ENCODE measurements around the gene CHST11. TPM values are rescaled to one million over a fixed set of nuclear protein-coding genes. Genes with fewer than 3 reads are reported as not detected.

CHST11 gene
- total RNA-seq, 1 experiment from 2014 or later, result 1.1 TPM

DNA sequence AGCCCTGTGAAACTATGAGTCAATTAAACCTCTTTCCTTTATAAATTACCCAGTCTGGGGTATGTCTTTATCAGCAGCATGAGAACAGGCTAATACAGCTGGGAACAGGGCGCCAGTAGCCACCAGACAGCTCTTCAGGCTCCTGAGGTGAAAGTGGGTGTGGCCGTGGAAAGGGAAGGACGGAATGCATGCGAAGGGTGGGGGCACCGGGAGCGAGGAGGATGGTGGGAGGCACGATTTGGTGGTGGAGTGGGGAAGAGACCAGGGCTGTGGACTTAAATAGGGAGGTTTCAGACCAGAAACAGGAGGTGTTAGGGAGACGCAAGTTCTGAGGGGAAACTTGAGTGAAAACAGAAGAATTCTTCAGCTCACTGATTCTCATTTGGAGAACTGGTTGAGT is 44.1 kb upstream of the CHST11 start:
- POLR2A ChIA-PET (ENCODE audit: low non-redundant PET), result no interaction called here
- CTCF ChIA-PET, result no interaction called here
- Histone ChIP-seq H3K27me3 (replicated peaks; ENCODE audit: insufficient read depth, low read depth, low read length, poor library complexity) (no peaks in the 10 kb centered on the region), H3K4me1 (ENCODE audit: insufficient read depth, low read length, poor library complexity, severe bottlenecking) (no peaks in the 10 kb centered on the region), H3K27ac (ENCODE audit: low read depth, low read length, poor library complexity, severe bottlenecking) (no peak overlapping the region), H3K9me3 (ENCODE audit: low read depth, low read length, poor library complexity, severe bottlenecking) (no peaks in the 10 kb centered on the region), H3K36me3 (ENCODE audit: insufficient read depth, low read length, poor library complexity, severe bottlenecking) (no peaks in the 10 kb centered on the region), H3K4me3 (ENCODE audit: low read depth, low read length, poor library complexity, severe bottlenecking) (no peak overlapping the region)
- no peak for TF ChIP-seq EZH2 (IDR thresholded peaks at IDR 0.05; ENCODE audit: borderline replicate concordance, low read depth, low read length, poor library complexity, severe bottlenecking)
- TF ChIP-seq, protein P1, sequence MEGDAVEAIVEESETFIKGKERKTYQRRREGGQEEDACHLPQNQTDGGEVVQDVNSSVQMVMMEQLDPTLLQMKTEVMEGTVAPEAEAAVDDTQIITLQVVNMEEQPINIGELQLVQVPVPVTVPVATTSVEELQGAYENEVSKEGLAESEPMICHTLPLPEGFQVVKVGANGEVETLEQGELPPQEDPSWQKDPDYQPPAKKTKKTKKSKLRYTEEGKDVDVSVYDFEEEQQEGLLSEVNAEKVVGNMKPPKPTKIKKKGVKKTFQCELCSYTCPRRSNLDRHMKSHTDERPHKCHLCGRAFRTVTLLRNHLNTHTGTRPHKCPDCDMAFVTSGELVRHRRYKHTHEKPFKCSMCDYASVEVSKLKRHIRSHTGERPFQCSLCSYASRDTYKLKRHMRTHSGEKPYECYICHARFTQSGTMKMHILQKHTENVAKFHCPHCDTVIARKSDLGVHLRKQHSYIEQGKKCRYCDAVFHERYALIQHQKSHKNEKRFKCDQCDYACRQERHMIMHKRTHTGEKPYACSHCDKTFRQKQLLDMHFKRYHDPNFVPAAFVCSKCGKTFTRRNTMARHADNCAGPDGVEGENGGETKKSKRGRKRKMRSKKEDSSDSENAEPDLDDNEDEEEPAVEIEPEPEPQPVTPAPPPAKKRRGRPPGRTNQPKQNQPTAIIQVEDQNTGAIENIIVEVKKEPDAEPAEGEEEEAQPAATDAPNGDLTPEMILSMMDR (conservative IDR thresholded peaks at IDR 0.05; ENCODE audit: low read depth, low read length), result no peak
- no peak for DNase-seq (ENCODE audit: low spot score)
- BruUV-seq (replicated peaks), result no TSS peak
- intact Hi-C loops (cut with micrococcal nuclease; ENCODE audit: unreplicated experiment), result no loop called here

DNA sequence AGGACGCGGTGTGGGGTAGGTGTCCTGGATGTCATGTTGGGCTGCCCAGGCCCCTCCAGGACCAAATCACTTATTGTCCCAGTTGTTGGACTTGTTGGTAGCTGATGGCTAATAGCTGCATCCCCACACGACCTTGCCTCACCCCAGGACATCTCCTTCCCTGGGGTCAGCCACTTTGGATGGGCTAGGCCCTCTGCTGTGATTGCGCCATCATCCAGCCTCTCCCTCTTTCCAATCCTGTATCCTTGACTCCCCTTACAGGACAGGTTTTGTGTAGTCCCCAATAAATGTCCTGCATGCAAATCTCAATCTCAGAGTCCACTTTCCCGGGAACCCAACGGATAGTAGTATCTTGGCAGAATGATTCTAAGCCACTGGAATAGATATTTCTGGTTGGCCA is 43.4 kb upstream of the CHST11 start:
- no TSS peak for BruUV-seq (replicated peaks)
- Histone ChIP-seq H3K4me1 (ENCODE audit: insufficient read depth, low read length, poor library complexity, severe bottlenecking) (no peaks in the 10 kb centered on the region), H3K4me3 (ENCODE audit: low read depth, low read length, poor library complexity, severe bottlenecking) (no peak overlapping the region), H3K36me3 (ENCODE audit: insufficient read depth, low read length, poor library complexity, severe bottlenecking) (no peaks in the 10 kb centered on the region), H3K27me3 (replicated peaks; ENCODE audit: insufficient read depth, low read depth, low read length, poor library complexity) (no peaks in the 10 kb centered on the region), H3K27ac (ENCODE audit: low read depth, low read length, poor library complexity, severe bottlenecking) (no peak overlapping the region), H3K9me3 (ENCODE audit: low read depth, low read length, poor library complexity, severe bottlenecking) (no peaks in the 10 kb centered on the region)
- ChIA-PET POLR2A (ENCODE audit: low non-redundant PET) (no interaction called here), CTCF (no interaction called here)
- no peak for DNase-seq (ENCODE audit: low spot score)
- no peak for TF ChIP-seq EZH2 (IDR thresholded peaks at IDR 0.05; ENCODE audit: borderline replicate concordance, low read depth, low read length, poor library complexity, severe bottlenecking)
- TF ChIP-seq, protein P1 (conservative IDR thresholded peaks at IDR 0.05; ENCODE audit: low read depth, low read length), result no peak
- intact Hi-C loops (cut with micrococcal nuclease; ENCODE audit: unreplicated experiment), result no loop called here

DNA sequence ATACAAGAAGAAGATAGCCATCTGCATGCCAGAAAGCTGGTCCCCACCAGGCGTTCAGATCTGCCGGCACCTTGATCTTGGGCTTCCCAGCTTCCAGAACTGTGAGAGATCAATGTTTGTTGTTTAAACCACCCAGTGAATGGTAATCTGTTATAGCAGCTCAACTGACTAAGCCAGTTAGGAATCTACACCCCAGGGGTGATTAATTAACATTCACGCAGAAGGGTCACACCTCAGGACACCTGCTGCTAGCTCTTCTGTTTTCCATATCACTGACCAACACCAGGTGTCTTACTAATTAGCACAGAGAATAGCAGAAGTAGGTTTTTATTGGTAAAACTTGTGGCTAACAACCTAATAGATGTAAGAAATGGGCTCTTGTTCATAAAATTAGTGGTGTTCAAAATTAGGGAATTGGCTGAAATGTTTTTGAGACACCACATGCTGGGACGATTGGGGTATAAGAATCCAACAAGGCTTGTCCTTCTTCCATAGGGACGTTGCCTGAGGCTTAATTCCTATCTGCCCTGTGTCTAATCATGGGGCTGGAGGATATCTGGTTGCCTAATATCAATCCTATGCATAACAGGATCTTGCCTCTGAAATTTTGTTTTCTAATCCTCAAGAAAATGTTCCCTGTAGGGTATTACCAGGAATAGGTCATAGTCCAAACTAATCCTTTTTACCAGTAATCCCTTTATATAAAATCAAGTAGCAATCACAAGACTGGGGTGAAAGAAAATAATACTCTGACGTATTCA is 42.0 kb upstream of the CHST11 start:
- TF ChIP-seq, protein P1 (conservative IDR thresholded peaks at IDR 0.05; ENCODE audit: low read depth, low read length), result no peak
- no peak for TF ChIP-seq EZH2 (IDR thresholded peaks at IDR 0.05; ENCODE audit: borderline replicate concordance, low read depth, low read length, poor library complexity, severe bottlenecking)
- Histone ChIP-seq H3K27me3 (replicated peaks; ENCODE audit: insufficient read depth, low read depth, low read length, poor library complexity) (no peaks in the 10 kb centered on the region), H3K9me3 (ENCODE audit: low read depth, low read length, poor library complexity, severe bottlenecking) (no peaks in the 10 kb centered on the region), H3K4me3 (ENCODE audit: low read depth, low read length, poor library complexity, severe bottlenecking) (no peak overlapping the region), H3K36me3 (ENCODE audit: insufficient read depth, low read length, poor library complexity, severe bottlenecking) (no peaks in the 10 kb centered on the region), H3K4me1 (ENCODE audit: insufficient read depth, low read length, poor library complexity, severe bottlenecking) (no peaks in the 10 kb centered on the region), H3K27ac (ENCODE audit: low read depth, low read length, poor library complexity, severe bottlenecking) (no peak overlapping the region)
- no peak for DNase-seq (ENCODE audit: low spot score)
- no TSS peak for BruUV-seq (replicated peaks)
- intact Hi-C loops (cut with micrococcal nuclease; ENCODE audit: unreplicated experiment), result no loop called here
- CTCF ChIA-PET, result no interaction called here
- POLR2A ChIA-PET (ENCODE audit: low non-redundant PET), result no interaction called here

All from A673 (cell line).